ENCODE results near the gene MVB12B.

Gene MVB12B

DNA sequence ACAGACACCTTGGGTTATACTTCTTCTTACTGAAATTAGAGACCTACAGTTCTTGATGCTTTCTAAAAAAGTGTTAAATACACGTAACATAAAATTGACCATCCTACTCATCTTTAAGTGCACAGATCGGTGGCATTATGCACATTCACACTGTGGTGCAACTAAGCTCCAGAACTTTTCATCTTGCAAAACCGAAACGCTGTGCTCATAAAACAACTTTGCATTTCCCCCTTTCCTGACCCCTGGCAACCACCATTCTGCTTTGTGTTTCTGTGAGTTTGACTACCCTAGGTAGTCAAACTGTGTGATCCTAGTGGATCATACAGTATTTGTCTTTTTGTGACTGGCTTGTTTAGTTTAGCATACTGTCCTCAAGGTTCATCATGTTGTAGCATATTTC is 3.9 kb downstream of the MVB12B start:
- no peak for DNase-seq (ENCODE audit: low read depth, low spot score)

- no peak for DNase-seq (ENCODE audit: low read depth, low spot score)
Measured at GRCh38 chr9:126331964-126332748, 5.5 kb downstream of the MVB12B start.

- no peak for DNase-seq (ENCODE audit: low read depth, low spot score)
Measured at GRCh38 chr9:126334721-126335621, 8.3 kb downstream of the MVB12B start.

GRCh38 chr9:126335837-126336735 is 9.5 kb downstream of the MVB12B start:
- no peak for DNase-seq (ENCODE audit: low read depth, low spot score)

GRCh38 chr9:126336736-126337325 is 10.2 kb downstream of the MVB12B start:
- DNase-seq (ENCODE audit: low read depth, low spot score), result no peak

- DNase-seq (ENCODE audit: low read depth, low spot score), result no peak
Measured at GRCh38 chr9:126337729-126338372, 11.2 kb downstream of the MVB12B start.

DNA sequence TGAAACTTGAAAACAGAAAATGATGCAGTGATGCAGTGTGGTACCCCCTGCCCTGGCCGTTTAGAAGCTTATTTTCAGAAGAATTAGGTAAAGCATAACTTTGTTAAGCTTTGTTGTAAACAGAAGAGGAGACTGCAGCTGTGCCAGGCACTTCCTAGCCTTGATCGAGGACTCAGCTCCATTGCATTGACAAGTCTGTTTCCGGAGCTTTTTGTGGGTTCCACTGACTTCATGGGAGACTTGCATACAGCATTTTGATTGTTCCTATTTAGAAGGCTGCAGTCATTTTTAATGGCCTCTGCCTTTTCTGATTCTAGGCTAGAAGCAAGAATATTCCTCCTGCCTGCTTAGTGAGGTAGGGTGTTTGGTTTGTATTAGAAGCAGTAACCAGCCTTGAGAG is 12.3 kb downstream of the MVB12B start:
- DNase-seq (ENCODE audit: low read depth, low spot score), result no peak

DNA sequence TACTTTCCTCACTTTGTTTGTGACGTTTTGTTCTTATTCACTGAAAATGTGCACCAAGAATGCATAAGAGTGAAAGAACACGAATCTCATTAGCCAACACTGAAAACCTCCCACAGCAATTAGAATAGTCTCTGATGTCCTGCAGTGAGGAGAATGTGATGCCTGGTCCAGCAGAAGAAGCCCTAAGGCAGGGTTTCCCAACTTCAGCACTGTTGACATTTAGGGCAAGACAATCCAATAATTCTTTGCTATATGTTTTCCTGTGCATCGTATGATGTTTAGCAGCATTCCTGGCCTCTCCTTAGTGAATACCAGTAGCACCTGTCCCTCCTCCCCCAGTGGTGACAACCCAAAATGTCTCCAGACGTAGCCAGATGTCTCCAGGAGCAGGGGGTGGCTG is 14.8 kb downstream of the MVB12B start:
- DNase-seq (ENCODE audit: low read depth, low spot score), result no peak

DNA sequence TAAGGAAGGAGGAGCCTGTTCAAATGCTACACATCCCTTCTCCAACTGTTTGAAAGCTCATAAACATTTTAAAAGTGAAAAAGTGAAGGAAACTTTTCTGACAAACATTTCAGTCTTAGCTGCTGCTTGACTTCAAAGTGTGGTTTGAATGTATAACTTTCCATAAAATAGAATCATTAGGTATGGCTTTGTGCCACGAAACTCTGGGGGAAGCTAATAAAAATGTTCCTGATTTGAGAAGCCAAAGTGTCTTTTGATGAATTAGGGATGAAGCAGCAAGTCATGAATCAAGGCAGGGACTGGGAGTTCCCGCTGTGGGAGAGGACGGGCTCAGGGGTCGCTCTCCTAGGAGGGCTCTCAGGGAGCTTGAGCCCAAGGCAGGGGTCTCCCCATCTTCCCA is 15.3 kb downstream of the MVB12B start:
- no peak for DNase-seq (ENCODE audit: low read depth, low spot score)

DNA sequence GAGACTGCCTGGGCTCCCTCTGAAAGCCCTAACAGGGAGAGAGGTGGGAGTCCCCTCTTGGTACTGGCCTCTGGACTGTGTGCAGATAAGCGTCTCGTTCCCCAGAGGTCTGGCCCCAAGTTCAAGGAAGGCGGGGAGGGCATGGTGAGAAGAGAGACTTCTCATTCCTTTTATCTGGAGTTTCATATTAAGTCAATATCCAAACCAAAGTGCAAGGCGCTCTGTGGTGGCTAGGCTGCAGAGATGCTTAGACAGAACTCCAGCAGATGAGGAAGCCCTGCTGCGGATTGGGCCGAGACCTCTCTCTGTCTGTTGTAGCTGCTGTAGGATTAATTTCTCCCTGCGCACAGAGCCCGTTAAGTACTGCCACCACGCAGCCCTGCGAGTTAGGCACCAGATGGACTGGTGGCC is 16.0 kb downstream of the MVB12B start:
- DNase-seq (ENCODE audit: low read depth, low spot score), result no peak

GRCh38 chr9:126343271-126343700 is 16.7 kb downstream of the MVB12B start:
- no peak for DNase-seq (ENCODE audit: low read depth, low spot score)

- DNase-seq (ENCODE audit: low read depth, low spot score), result no peak
Measured at GRCh38 chr9:126346031-126346430, 19.4 kb downstream of the MVB12B start.

- DNase-seq (ENCODE audit: low read depth, low spot score), result no peak
Measured at GRCh38 chr9:126347093-126347492, 20.5 kb downstream of the MVB12B start.

DNA sequence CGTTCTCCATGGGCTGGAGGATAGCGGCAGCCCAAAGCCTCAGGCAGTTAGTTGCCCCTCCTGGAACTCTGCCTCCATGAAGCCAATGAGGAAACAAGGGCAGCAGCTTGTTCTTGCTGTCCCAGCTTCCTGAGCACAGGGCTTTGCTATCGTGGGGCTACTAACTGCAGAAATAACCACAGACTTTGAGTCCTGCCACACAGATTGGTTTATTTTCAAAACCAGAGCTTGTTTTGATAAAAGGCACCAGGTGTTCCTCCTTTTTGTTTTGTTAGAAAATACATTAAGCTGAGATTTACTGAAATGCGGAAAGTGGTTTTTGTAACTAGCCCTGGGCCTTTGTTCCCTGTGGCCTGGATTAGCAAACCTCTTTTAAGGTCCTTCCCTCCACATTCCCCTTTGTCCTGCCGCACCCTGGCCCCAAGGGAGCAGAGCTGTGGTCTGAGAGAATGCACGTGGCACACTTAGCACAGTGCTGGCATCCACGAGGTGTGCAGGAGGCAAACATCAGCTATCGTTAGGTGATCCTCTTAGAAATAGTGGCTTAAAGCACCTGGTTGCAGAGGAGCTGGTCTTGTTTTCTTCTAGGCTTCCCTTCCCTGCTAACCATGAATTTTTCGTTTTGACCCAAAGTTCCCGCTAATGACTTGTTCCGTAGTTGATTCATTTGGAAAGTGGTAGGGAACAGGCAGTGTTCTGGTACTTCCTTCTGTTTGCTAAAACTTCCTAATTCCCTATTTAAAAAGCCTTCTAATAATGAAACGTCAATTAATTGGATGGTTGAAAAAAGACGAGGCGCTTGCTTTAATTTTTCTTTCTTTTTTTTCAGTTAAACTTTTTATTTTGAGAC is 21.5 kb downstream of the MVB12B start:
- DNase-seq (ENCODE audit: low read depth, low spot score), result no peak

DNA sequence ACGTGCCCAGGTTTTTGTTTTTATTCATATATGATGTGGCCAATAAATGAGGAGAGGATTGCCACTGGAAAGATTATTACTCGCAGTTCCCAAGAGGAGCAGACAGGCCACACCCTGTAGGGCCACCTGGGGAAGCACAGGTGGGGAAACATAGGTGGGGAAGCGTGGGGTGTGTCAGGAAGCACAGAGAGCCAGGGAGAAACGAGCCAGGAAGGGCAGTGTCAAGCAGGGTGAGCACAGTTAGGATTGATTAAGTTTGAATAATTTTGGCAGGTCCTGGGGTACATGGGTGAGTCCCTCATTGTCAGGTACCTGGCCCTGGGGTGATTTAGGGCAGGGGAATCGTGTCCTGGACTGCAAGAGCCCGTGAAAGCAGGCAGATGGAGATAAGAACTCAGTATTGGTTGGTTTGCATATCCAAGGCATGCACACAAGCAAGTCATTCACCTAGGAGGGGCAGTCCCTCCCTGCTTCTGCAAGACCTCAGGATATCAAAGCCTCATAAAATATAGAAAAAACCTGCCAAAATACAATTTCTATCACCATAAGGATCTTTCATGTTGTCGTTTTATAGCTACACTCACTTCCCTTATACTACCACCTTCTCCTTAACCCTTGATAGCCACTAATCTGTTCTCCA is 22.4 kb downstream of the MVB12B start:
- DNase-seq (ENCODE audit: low read depth, low spot score), result no peak

DNA sequence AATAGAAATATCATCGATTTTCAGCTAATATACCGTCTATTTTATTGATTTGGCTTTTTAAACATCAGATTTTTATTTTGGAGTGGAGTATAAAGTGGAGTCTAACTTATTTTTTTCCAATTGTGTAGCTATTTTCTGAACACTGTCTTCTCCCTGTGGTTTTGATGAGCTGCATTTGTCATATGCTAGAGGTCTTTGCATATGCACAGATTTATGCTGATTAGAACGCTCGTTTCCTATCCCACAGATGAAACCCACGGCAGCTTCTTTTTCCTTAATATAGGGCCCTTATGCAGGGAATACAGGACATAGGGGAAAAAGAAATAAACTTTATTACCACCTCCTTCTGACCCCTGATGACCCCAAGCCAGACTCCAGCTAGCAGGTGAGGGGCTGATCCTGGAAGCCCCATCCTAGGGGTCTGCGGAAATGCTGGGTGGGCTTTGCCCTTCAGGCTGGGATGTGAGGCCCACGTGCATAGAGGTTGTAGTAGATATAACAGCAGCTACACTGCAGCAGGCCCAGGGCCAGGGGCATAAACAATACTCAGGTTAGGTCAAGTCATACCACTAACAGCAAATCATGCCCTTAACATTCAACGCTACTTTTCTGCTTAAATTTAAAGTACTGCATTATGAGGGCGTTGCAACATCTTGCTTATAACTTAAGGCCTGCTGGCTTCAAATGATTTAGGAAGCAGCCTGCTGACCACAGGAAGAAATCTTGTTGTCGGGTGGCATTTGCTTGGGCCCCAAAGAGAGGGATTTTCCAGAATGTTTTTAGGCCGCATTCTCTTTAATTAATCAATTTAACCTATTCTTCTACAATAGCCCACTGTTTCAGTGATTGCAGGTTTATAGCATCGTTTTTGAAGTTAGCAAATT is 28.5 kb downstream of the MVB12B start:
- DNase-seq (ENCODE audit: low read depth, low spot score), result no peak

- DNase-seq (ENCODE audit: low read depth, low spot score), result no peak
Measured at GRCh38 chr9:126357074-126357473, 30.4 kb downstream of the MVB12B start.

DNA sequence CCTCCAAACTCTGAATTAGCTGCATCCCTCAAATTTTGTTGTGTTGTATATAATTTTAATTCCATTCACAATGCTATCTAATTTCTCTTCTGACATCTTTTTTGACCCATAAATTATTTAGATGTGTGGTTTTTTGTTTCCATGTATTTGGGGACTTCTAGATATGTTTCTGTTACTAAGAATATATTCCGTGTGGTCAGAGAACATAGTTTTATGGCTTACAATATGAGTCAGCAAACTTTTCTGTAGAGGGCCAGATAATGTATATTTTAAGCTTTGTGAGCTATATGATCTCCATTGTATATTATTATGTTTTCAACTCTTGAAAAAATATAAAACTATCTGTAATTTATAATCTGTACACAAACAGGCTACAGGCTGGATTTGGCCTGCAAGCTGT is 33.4 kb downstream of the MVB12B start:
- no peak for DNase-seq (ENCODE audit: low read depth, low spot score)

Measured in activated CD4-positive, CD25-positive, alpha-beta regulatory T cell treated with anti-CD3 and anti-CD28 coated beads, Interleukin-2, amount 50 U/mL, for 16 hours (primary cell).